Osteocyte (in vitro differentiated cells): ENCODE measurements around the gene ADIG. TPM values are rescaled to one million over a fixed set of nuclear protein-coding genes. Genes with fewer than 3 reads are reported as not detected.

Experiments
- DNase-seq: peaks from one replicate; pipeline ENCODE4 v3.0.0; 2021; ENCODE audit warnings: mixed read lengths; ENCODE audit not compliant: unreplicated experiment; ENCODE audit errors: extremely low spot score
- H3K27ac Mint-ChIP-seq: one replicate; pipeline ENCODE4 v1.8.0; 2021; ENCODE audit warnings: mild to moderate bottlenecking, mixed read lengths; ENCODE audit not compliant: unreplicated experiment
- H3K27me3 Mint-ChIP-seq: one replicate; pipeline ENCODE4 v1.8.0; 2021; ENCODE audit warnings: mixed read lengths; ENCODE audit not compliant: unreplicated experiment
- H3K36me3 Mint-ChIP-seq: one replicate; pipeline ENCODE4 v1.8.0; 2021; ENCODE audit warnings: mixed read lengths; ENCODE audit not compliant: unreplicated experiment
- H3K4me1 Mint-ChIP-seq: one replicate; pipeline ENCODE4 v1.8.0; 2021; ENCODE audit warnings: mixed read lengths; ENCODE audit not compliant: unreplicated experiment
- H3K4me3 Mint-ChIP-seq: one replicate; pipeline ENCODE4 v1.8.0; 2021; ENCODE audit warnings: mild to moderate bottlenecking, moderate library complexity, mixed read lengths; ENCODE audit not compliant: unreplicated experiment
- H3K9me3 Mint-ChIP-seq: one replicate; pipeline ENCODE4 v1.8.0; 2021; ENCODE audit warnings: mixed read lengths; ENCODE audit not compliant: unreplicated experiment
- total RNA-seq: library from RNA; stranded (reverse); gene quantifications from 2 replicates; pipeline ENCODE4 v1.2.1, GENCODE V29; 2021
- TF ChIP-seq, protein P1 (sequence below): fragments of 200-600 bp; sonication (generic); IDR thresholded peaks from 2 replicates; pipeline ENCODE4 v1.5.0; 2021; ENCODE audit warnings: antibody characterized with exemption, mild to moderate bottlenecking, moderate library complexity

Gene ADIG
- total RNA-seq, 1 donor from 2014 or later: not detected

DNA sequence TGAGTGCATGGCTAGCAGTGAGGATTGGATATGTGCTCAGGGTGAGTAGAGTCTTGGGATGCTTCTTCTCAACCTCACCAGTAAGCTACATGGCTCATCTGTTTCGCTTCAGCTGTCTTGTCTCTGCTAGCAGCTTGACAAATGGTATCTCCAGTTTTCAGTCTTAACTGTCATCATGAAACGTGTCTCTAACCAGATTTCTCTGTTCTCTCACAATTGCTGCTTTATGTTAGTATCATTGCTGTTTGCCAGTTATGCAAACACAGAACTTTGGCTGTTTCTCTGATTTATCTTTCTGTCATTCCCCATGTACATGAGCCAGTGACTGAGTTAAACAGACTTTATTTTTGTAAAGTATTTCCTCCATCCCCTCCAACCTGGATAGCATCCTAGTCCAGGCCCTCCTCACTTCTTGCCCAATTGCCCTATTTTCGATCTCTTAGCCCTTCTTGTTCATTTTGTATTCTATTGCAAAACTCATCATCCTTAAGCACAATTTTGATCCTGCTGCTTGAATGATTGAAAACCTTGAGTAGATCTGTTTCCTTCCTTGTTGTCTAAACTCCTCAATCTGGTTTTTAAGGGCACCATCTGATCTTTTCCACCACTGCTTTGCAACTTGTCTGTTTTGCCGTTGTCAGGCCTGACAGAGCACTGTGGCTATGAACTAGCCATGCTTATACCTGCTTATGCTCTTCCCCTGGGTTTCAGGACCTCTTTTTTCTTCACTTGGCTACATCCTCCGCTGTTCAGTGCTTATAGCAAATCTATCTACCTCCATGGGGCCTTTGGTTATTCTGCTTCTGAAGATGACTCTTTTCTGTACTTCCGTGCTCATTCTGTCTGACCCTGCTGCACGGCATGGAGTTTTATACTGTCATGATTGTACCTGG lies 37.7 kb upstream of the ADIG start:
- TF ChIP-seq, protein P1, sequence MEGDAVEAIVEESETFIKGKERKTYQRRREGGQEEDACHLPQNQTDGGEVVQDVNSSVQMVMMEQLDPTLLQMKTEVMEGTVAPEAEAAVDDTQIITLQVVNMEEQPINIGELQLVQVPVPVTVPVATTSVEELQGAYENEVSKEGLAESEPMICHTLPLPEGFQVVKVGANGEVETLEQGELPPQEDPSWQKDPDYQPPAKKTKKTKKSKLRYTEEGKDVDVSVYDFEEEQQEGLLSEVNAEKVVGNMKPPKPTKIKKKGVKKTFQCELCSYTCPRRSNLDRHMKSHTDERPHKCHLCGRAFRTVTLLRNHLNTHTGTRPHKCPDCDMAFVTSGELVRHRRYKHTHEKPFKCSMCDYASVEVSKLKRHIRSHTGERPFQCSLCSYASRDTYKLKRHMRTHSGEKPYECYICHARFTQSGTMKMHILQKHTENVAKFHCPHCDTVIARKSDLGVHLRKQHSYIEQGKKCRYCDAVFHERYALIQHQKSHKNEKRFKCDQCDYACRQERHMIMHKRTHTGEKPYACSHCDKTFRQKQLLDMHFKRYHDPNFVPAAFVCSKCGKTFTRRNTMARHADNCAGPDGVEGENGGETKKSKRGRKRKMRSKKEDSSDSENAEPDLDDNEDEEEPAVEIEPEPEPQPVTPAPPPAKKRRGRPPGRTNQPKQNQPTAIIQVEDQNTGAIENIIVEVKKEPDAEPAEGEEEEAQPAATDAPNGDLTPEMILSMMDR: no peak
- no peak overlapping the region for H3K27ac Mint-ChIP-seq
- no peaks in the 10 kb centered on the region for H3K27me3 Mint-ChIP-seq
- no peaks in the 10 kb centered on the region for H3K9me3 Mint-ChIP-seq
- peaks cover 67% of the 10 kb centered on the region for H3K36me3 Mint-ChIP-seq
- no peak for DNase-seq
- H3K4me1 Mint-ChIP-seq: no peaks in the 10 kb centered on the region
- H3K4me3 Mint-ChIP-seq: no peak overlapping the region

DNA sequence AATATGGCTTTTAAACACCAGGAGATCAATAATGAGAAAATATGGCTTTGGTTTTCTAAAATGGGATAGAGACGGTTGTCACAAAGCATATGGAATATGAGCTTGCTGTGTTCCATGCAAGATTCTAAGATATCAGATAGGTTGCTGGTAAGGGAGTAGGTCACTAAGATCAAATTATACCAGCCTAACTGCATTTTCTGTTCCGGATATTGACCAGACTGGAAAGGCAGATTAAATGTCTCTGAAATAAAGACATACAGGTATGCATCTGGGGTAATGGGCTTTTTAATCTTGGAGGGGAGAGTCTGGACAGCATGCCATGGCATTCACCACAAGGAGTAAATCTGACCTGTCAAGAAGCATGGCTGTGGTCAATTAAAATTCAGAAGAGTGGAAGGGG lies 35.2 kb upstream of the ADIG start:
- Mint-ChIP-seq H3K9me3 (no peaks in the 10 kb centered on the region), H3K4me1 (no peaks in the 10 kb centered on the region), H3K4me3 (no peak overlapping the region), H3K27ac (no peak overlapping the region), H3K36me3 (peaks cover 61% of the 10 kb centered on the region), H3K27me3 (no peaks in the 10 kb centered on the region)
- DNase-seq: no peak
- TF ChIP-seq, protein P1: no peak

DNA sequence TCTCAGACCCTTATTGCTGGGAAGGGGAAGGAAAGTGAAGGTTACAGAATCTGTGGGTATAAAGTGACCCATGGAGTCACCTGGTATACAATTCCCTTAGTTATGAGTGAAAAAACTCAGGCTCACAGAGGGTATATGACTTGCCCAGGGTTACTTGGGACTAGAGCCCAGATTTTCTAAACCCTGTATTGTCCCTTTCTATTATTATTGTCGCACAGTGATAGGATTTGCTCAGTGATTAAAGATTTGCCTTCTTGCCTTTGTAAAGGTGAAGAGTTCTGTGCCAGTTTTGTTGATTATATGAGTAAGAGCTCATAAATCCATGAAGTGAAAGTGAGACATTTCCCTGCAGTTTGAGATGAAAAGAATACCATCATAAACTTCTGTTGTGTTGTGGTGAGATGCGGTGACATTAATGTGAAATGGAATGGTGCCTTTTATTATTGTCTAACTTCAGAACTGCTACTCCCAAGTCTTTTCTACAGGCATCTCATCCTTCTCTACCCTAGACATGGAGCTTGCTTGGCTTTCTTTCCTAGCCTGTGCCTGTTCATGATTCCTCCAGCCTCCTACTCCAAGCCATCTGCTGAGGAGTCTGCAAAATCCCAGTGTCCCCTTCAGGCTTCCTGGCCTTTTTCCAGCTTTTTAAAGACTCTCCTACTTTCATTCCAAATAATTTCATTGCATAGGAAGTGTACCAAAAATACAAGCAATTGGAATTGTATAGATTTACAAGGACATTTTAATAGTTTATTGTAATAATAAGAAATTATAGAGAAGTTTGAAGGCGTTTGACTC lies 33.5 kb upstream of the ADIG start:
- no peaks in the 10 kb centered on the region for H3K27me3 Mint-ChIP-seq
- no peak for DNase-seq
- peaks cover 44% of the 10 kb centered on the region for H3K36me3 Mint-ChIP-seq
- H3K9me3 Mint-ChIP-seq: no peaks in the 10 kb centered on the region
- TF ChIP-seq, protein P1: no peak
- no peak overlapping the region for H3K27ac Mint-ChIP-seq
- no peak overlapping the region for H3K4me3 Mint-ChIP-seq
- no peaks in the 10 kb centered on the region for H3K4me1 Mint-ChIP-seq

DNA sequence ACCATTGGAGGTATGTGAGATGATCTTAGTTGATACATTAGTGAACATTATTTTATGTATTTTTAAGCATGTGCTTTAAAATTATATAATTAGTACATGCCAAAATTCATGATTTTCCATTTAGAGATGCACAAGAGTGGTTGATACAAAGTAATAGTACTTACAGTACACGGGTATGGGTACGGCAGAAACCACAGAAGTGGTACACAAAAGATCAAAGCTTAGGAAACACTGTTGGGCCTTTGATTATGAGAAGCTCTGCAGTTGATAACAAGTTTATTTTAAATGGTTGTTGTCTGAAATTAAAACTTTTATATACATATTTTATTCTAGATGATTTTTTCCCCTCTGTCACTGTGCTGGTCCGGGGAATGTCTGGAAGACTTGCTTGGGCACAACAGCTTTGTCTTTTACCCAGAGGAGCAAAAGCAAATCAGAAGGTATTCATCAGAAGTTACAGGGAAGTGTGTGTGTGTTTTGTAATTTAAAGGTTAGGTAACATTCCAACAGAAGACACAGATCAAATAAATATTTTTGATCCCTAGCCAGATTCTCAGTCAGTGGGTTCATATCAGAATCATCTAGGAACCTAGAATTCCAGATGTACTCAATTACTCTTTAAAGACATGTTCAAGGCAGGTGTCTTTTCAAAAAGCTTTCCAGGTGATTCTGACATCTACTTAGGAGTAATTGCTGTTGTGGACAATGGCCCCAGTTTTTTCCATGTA lies 32.5 kb upstream of the ADIG start:
- H3K27me3 Mint-ChIP-seq: no peaks in the 10 kb centered on the region
- H3K36me3 Mint-ChIP-seq: peaks cover 40% of the 10 kb centered on the region
- no peak overlapping the region for H3K27ac Mint-ChIP-seq
- TF ChIP-seq, protein P1: no peak
- H3K4me3 Mint-ChIP-seq: no peak overlapping the region
- DNase-seq: no peak
- no peaks in the 10 kb centered on the region for H3K9me3 Mint-ChIP-seq
- no peaks in the 10 kb centered on the region for H3K4me1 Mint-ChIP-seq
